ENCODE data around the gene LDLRAD4.

LDLRAD4 gene

GRCh38 chr18:13392899-13393298, 174.3 kb downstream of the LDLRAD4 start:
- no peak for DNase-seq

GRCh38 chr18:13393338-13393737, 174.8 kb downstream of the LDLRAD4 start:
- no peak for DNase-seq

- no peak for DNase-seq
Observed at GRCh38 chr18:13394801-13395200, 176.2 kb downstream of the LDLRAD4 start.

GRCh38 chr18:13395577-13395976, 177.0 kb downstream of the LDLRAD4 start:
- no peak for DNase-seq

GRCh38 chr18:13397504-13398163, 179.1 kb downstream of the LDLRAD4 start:
- DNase-seq, result peak; percentile 16

GRCh38 chr18:13398631-13399030, 180.1 kb downstream of the LDLRAD4 start:
- no peak for DNase-seq

GRCh38 chr18:13399511-13399910, 181.0 kb downstream of the LDLRAD4 start:
- no peak for DNase-seq

- DNase-seq, result no peak
Observed at GRCh38 chr18:13400636-13401315, 182.2 kb downstream of the LDLRAD4 start.

- no peak for DNase-seq
Observed at GRCh38 chr18:13401404-13401803, 182.8 kb downstream of the LDLRAD4 start.

GRCh38 chr18:13401826-13402225, 183.3 kb downstream of the LDLRAD4 start:
- no peak for DNase-seq

GRCh38 chr18:13403786-13404549, 185.4 kb downstream of the LDLRAD4 start:
- no peak for DNase-seq

GRCh38 chr18:13405305-13406038, 186.9 kb downstream of the LDLRAD4 start:
- DNase-seq, result no peak

- DNase-seq, result no peak
Observed at GRCh38 chr18:13406049-13406615, 187.6 kb downstream of the LDLRAD4 start.

- DNase-seq, result no peak
Observed at GRCh38 chr18:13406736-13407135, 188.2 kb downstream of the LDLRAD4 start.

GRCh38 chr18:13407484-13407883, 188.9 kb downstream of the LDLRAD4 start:
- DNase-seq, result no peak

- no peak for DNase-seq
Observed at GRCh38 chr18:13409026-13409425, 190.5 kb downstream of the LDLRAD4 start.

GRCh38 chr18:13409997-13410396, 191.4 kb downstream of the LDLRAD4 start:
- DNase-seq, result no peak

GRCh38 chr18:13410471-13410870, 191.9 kb downstream of the LDLRAD4 start:
- DNase-seq, result no peak

- DNase-seq, result no peak
Observed at GRCh38 chr18:13412017-13412416, 193.5 kb downstream of the LDLRAD4 start.

- DNase-seq, result no peak
Observed at GRCh38 chr18:13412901-13413300, 194.3 kb downstream of the LDLRAD4 start.

GRCh38 chr18:13414102-13414501, 195.5 kb downstream of the LDLRAD4 start:
- no peak for DNase-seq

- no peak for DNase-seq
Observed at GRCh38 chr18:13414521-13414920, 196.0 kb downstream of the LDLRAD4 start.

GRCh38 chr18:13415736-13416135, 197.2 kb downstream of the LDLRAD4 start:
- no peak for DNase-seq
